Eye (tissue), 1 donor: ENCODE results near the gene KLHL14.

Experiments used
- DNase-seq: peaks from one replicate; pipeline ENCODE4 v3.0.0-alpha.2; 2015

Gene KLHL14

DNA sequence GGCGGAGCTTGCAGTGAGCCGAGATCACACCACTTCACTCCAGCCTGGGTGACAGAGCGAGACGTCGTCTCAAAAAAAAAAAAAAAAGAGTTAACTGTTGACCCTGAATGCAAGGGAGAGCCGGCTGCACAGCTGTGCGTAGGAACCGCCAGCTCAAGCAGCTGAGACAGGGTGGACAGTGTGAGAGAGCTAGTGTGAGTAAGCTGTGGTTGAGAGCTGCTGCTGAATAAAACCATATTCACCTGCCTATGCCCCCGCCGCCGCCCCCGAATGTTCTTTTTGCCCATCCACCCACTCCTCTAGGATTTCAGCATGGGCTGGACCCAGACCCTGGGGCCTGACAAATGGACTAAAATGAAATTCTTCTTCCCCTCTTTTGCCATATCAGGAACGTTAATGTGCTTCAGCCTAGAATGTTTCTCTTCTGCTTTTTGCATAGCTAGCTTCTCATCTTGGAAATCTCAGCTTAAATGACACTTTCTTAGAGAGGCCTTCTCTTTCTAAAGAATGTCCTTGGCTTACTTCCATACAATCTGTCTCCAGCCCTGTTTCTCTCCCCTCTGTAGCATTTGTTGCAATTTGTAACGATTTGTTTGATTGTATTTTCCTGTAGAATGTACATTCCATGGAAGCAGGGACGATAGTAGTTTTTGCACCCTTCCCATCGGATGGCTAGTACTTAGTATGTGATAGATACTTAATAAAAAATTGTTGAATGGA, 142.7 kb downstream of the KLHL14 start:
- DNase-seq, result no peak

DNA sequence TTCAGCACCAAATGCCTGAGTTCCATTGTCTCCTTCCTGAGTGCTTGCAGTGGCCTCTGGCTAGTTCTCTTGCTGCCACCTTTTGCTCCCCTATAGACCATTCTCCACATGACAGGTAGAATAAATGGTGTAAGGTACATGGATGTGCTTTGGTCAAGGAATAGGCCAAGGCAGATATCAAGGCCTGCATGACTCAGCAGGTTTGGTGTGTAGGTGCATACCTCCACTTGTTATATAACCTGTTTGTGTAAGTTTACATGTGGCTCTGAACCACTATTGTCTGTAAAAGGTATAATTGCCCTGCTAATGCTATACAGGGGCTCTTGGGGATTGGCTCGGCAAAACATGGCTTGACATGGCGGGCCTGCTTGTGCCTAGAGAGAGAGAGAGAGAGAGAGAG, 143.5 kb downstream of the KLHL14 start:
- DNase-seq, result no peak

DNA sequence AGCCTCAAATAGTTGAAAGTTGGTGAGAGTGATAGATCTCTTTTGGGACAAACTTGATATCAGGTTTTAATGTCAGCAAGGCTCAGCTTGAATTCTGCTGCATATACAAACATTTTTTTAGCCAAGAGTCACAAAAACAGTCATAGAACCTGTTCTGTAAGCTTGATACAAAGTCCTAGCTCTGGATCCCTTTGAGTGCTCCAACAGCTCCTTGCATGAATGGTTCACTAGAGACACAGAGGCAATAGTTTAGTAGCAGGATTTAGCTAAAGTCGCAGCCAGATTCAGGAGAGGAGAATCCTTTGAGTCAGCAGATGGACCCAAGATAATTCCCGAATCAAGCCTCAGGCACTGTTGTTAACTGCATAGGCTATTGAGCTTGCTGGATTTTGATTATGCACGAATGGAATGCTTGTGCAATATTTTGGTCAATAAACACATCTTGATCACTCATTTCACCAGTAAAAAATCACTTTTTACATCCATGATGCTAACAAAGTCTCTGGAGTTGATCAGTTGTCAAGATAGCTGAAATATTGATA, 148.6 kb downstream of the KLHL14 start:
- no peak for DNase-seq

DNA sequence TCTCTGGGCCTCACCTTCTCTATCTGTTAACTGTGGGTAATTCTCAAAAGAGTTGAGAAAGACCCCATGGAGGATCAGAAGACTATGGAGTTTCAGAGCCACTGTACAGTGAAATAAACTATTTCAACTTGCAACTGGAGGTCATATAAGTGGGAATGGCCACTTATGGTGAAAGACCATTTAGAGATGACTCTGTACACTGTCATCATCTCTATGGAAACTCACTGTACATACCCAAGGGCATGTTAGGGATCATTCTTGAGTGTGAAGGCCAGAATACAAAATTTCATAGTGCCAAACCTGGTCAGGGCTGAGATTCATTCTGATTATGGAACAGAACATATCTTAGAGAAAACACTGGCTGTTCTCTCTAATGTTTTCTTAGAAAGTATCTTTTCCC, 149.3 kb downstream of the KLHL14 start:
- DNase-seq, result no peak
